PC-3 (cell line): Measurements from ENCODE around the gene KRTAP10-2. TPM values are rescaled to one million over a fixed set of nuclear protein-coding genes. Genes with fewer than 3 reads are reported as not detected.

Experiments
- ATAC-seq: fragments of 200-7000 bp; cut with Tn5 transposase; 2 replicates; pipeline ENCODE4 v1.9.1; 2020; ENCODE audit warnings: mild to moderate bottlenecking, moderate library complexity
- BruUV-seq: library from RNA; stranded (reverse); fragments of 400-500 nt; replicated peaks from 2 replicates; lab custom pipeline; 2021; lab: Mats Ljungman, UMichigan
- CTCF ChIA-PET: fragments of 300-600 bp; sonication (Branson Sonifier 250); formaldehyde crosslinking; loops from one replicate; lab custom pipeline; 2022; ENCODE audit warnings: antibody characterized with exemption; lab: Charles Lee
- POLR2A ChIA-PET: fragments of 300-600 bp; sonication (Branson Sonifier 250); formaldehyde crosslinking; loops from one replicate; lab custom pipeline; 2022; ENCODE audit warnings: antibody characterized with exemption; ENCODE audit not compliant: unreplicated experiment; lab: Charles Lee
- DNase-seq: peaks from one replicate; pipeline ENCODE4 v3.0.0-alpha.2; 2015
- H2AFZ ChIP-seq: fragments of 300-600 bp; sonication (generic); 2 replicates; pipeline ENCODE4 v1.6.0; 2016; ENCODE audit warnings: antibody characterized with exemption, low read length
- H3F3A ChIP-seq: fragments of 300-600 bp; sonication (generic); one replicate; pipeline ENCODE4 v1.6.0; 2017; ENCODE audit warnings: antibody characterized with exemption, low read length, control low read depth, mild to moderate bottlenecking; ENCODE audit not compliant: unreplicated experiment
- H3K27ac ChIP-seq: fragments of 300-600 bp; sonication (generic); 2 replicates; pipeline ENCODE4 v1.5.1; 2016; ENCODE audit warnings: mild to moderate bottlenecking, low read length
- H3K27me3 ChIP-seq: fragments of 300-600 bp; sonication (generic); 2 replicates; pipeline ENCODE4 v1.6.1; 2016; ENCODE audit warnings: low read length, mixed read lengths
- H3K36me3 ChIP-seq: fragments of 300-600 bp; sonication (generic); 2 replicates; pipeline ENCODE4 v1.6.1; 2016; ENCODE audit warnings: low read depth, mixed run types, low read length, mixed read lengths
- H3K4me1 ChIP-seq: fragments of 300-600 bp; sonication (generic); 2 replicates; pipeline ENCODE4 v1.5.1; 2016; ENCODE audit warnings: low read length; ENCODE audit not compliant: insufficient read depth
- H3K4me2 ChIP-seq: fragments of 300-600 bp; sonication (generic); 2 replicates; pipeline ENCODE4 v1.6.0; 2016; ENCODE audit warnings: low read length
- H3K4me3 ChIP-seq: fragments of 300-600 bp; sonication (generic); 2 replicates; pipeline ENCODE4 v1.5.1; 2016; ENCODE audit warnings: mild to moderate bottlenecking, low read length, mixed read lengths
- H3K79me2 ChIP-seq: fragments of 300-600 bp; sonication (generic); 2 replicates; pipeline ENCODE4 v1.6.1; 2017; ENCODE audit warnings: low read length, mixed read lengths
- H3K9ac ChIP-seq: fragments of 300-600 bp; sonication (generic); 2 replicates; pipeline ENCODE4 v1.6.0; 2016; ENCODE audit warnings: mild to moderate bottlenecking, low read length
- H3K9me2 ChIP-seq: fragments of 300-600 bp; sonication (generic); replicated peaks from 2 replicates; pipeline ENCODE4 v1.6.1; 2016; ENCODE audit warnings: mixed run types, low read length, mixed read lengths
- H3K9me3 ChIP-seq: fragments of 300-600 bp; sonication (generic); 2 replicates; pipeline ENCODE4 v1.6.1; 2016; ENCODE audit warnings: low read length, mixed read lengths
- H4K20me1 ChIP-seq: fragments of 300-600 bp; sonication (generic); 2 replicates; pipeline ENCODE4 v1.6.1; 2016; ENCODE audit warnings: low read length, mixed read lengths
- EZH2 ChIP-seq: fragments of 300-600 bp; sonication (generic); IDR thresholded peaks from one replicate; pipeline ENCODE4 v1.6.1; 2017; ENCODE audit warnings: antibody characterized with exemption, mild to moderate bottlenecking, low read length; ENCODE audit not compliant: unreplicated experiment
- EZH2phosphoT487 ChIP-seq: fragments of 300-600 bp; sonication (generic); IDR thresholded peaks from 2 replicates; pipeline ENCODE4 v1.6.1; 2018; ENCODE audit warnings: mild to moderate bottlenecking, antibody characterized with exemption, low read length, borderline replicate concordance
- intact Hi-C: fragments of 100-400 bp; cut with micrococcal nuclease; formaldehyde crosslinking; loops from 2 replicates; pipeline ENCODE4 v1.9.0; 2023
- total RNA-seq: library from RNA; depleted of rRNA; stranded (reverse); fragments of >200 nt; gene quantifications from 2 replicates; pipeline ENCODE4 v1.2.3, GENCODE V29; 2014
- TF ChIP-seq, protein P1 (sequence below): fragments of 300-600 bp; sonication (generic); conservative IDR thresholded peaks from 2 replicates; pipeline ENCODE4 v1.5.1; 2017; ENCODE audit warnings: antibody characterized with exemption, low read depth, mild to moderate bottlenecking, low read length

Gene KRTAP10-2
- total RNA-seq, 1 experiment from 2014 or later: not detected

DNA sequence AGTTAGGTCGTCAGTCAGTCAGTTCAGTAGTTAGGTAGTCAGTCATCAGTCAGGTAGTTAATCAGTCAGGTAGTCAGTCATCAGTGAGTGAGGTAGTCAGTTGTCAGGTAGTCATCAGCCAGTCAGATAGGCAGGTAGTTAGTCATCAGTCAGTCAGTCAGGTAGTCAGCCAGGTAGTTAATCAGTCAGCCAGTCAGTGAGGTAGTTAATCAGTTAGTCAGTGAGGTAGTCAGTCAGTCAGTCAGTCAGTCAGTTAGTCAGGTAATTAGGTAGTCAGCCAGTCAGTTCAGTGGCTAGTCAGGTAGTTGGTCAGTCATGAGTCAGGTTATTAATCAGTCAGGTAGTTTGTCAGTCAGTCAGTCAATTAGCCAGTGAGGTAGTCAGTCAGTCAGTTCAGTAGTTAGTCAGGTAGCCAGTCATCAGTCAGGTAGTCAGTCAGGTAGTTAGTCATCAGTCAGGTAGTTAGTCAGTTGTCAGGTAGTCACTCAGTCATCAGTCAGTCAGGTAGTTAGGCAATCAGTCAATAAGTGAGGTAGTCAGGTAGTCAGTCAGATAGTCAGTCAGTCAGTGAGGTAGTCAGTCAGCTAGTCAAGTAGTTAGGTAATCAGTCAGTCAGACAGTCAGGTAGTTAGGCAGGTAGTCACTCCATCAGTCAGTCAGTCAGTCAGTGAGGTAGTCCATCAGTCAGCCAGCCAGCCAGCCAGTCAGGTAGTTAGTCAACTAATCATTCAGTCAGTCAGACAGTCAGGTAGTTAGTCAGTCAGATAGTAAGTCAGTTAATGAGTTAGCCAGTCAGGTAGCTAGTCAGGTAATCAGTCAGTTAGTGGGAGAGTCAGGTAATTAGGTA lies 27.5 kb downstream of the KRTAP10-2 start:
- Histone ChIP-seq H3K4me2 (no peak overlapping the region), H3K4me3 (no peak overlapping the region), H3K9me3 (peaks cover 8% of the 10 kb centered on the region; the same call in 1 of the 2 replicates), H3K9ac (no peak overlapping the region), H4K20me1 (no peaks in the 10 kb centered on the region), H3K9me2 (no peaks in the 10 kb centered on the region), H3K4me1 (no peaks in the 10 kb centered on the region), H3K27ac (peak overlapping the region; percentile 29), H3F3A (no peaks in the 10 kb centered on the region), H3K27me3 (no peaks in the 10 kb centered on the region), H2AFZ (no peak overlapping the region), H3K36me3 (no peaks in the 10 kb centered on the region; the same call in 1 of the 2 replicates), H3K79me2 (no peaks in the 10 kb centered on the region)
- CTCF ChIA-PET: no interaction called here
- TF ChIP-seq, protein P1, sequence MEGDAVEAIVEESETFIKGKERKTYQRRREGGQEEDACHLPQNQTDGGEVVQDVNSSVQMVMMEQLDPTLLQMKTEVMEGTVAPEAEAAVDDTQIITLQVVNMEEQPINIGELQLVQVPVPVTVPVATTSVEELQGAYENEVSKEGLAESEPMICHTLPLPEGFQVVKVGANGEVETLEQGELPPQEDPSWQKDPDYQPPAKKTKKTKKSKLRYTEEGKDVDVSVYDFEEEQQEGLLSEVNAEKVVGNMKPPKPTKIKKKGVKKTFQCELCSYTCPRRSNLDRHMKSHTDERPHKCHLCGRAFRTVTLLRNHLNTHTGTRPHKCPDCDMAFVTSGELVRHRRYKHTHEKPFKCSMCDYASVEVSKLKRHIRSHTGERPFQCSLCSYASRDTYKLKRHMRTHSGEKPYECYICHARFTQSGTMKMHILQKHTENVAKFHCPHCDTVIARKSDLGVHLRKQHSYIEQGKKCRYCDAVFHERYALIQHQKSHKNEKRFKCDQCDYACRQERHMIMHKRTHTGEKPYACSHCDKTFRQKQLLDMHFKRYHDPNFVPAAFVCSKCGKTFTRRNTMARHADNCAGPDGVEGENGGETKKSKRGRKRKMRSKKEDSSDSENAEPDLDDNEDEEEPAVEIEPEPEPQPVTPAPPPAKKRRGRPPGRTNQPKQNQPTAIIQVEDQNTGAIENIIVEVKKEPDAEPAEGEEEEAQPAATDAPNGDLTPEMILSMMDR: no peak
- no peak for TF ChIP-seq EZH2
- no peak for TF ChIP-seq EZH2phosphoT487
- POLR2A ChIA-PET: no interaction called here
- no TSS peak for BruUV-seq
- intact Hi-C loops: no loop called here
- ATAC-seq (no peak), DNase-seq (peak; percentile 41)

DNA sequence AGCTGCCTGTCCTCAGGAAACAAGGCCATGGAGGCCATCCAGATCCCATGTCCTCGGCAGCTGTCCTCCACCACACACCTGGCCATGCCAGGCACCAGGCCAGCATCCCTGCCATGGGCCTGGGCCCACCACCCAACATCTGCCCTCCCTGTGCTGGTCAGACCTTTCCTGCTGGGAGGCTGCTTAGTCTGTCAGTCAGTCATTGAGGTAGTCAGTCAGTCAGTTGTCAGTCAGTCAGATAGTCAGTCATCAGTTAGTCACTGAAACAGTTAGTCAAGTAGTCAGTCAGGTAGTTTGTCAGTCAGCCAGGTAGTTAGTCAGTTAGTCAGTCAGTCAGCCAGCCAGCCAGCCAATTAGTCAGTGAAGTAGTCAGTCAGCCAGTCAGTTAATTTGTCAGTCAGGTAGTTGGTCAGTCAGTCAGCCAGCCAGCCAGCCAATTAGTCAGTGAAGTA lies 28.5 kb downstream of the KRTAP10-2 start:
- Histone ChIP-seq H2AFZ (no peak overlapping the region), H3K4me2 (no peak overlapping the region), H3K36me3 (no peaks in the 10 kb centered on the region; the same call in 1 of the 2 replicates), H4K20me1 (no peaks in the 10 kb centered on the region), H3F3A (no peaks in the 10 kb centered on the region), H3K27me3 (no peaks in the 10 kb centered on the region), H3K9me3 (peaks cover 8% of the 10 kb centered on the region; the same call in 1 of the 2 replicates), H3K79me2 (no peaks in the 10 kb centered on the region), H3K27ac (no peak overlapping the region), H3K9ac (no peak overlapping the region), H3K4me3 (no peak overlapping the region), H3K9me2 (no peaks in the 10 kb centered on the region), H3K4me1 (no peaks in the 10 kb centered on the region)
- POLR2A ChIA-PET: no interaction called here
- CTCF ChIA-PET: no interaction called here
- no TSS peak for BruUV-seq
- DNase-seq (no peak), ATAC-seq (no peak)
- intact Hi-C loops: no loop called here
- TF ChIP-seq, protein P1: no peak
